Glutamatergic neuron (in vitro differentiated cells): Measurements from ENCODE around the gene GRPEL2. TPM values are rescaled to one million over a fixed set of nuclear protein-coding genes. Genes with fewer than 3 reads are reported as not detected.

Source experiments
- DNase-seq: peaks from one replicate; pipeline ENCODE4 v3.0.0; 2022
- H3K27ac Mint-ChIP-seq: one replicate; pipeline ENCODE4 v1.8.0; 2020; ENCODE audit warnings: mild to moderate bottlenecking, mixed read lengths, inconsistent platforms; ENCODE audit not compliant: unreplicated experiment
- H3K27me3 Mint-ChIP-seq: one replicate; pipeline ENCODE4 v1.8.0; 2020; ENCODE audit warnings: mild to moderate bottlenecking, moderate library complexity, mixed read lengths, inconsistent platforms; ENCODE audit not compliant: unreplicated experiment
- H3K36me3 Mint-ChIP-seq: one replicate; pipeline ENCODE4 v1.8.0; 2020; ENCODE audit warnings: mild to moderate bottlenecking, mixed read lengths, inconsistent platforms; ENCODE audit not compliant: unreplicated experiment
- H3K4me1 Mint-ChIP-seq: one replicate; pipeline ENCODE4 v1.8.0; 2020; ENCODE audit warnings: mild to moderate bottlenecking, low read depth, mixed read lengths, inconsistent platforms; ENCODE audit not compliant: unreplicated experiment
- H3K4me3 Mint-ChIP-seq: one replicate; pipeline ENCODE4 v1.8.0; 2020; ENCODE audit warnings: mild to moderate bottlenecking, mixed read lengths, inconsistent platforms; ENCODE audit not compliant: unreplicated experiment
- H3K9me3 Mint-ChIP-seq: one replicate; pipeline ENCODE4 v1.8.0; 2020; ENCODE audit warnings: mild to moderate bottlenecking, moderate library complexity, mixed read lengths, inconsistent platforms; ENCODE audit not compliant: unreplicated experiment
- total RNA-seq: library from RNA; stranded (reverse); fragmentation: NEBNext Ultra II Directional; extraction: Animal tissue kit (Norgen Biotek cat#: 25700); gene quantifications from one replicate; pipeline ENCODE4 v1.2.1, GENCODE V29; 2021; ENCODE audit not compliant: unreplicated experiment
- TF ChIP-seq, protein P1 (sequence below): fragments of 200-600 bp; sonication (generic); IDR thresholded peaks from one replicate; pipeline ENCODE4 v1.5.0; 2021; ENCODE audit not compliant: partially characterized antibody, unreplicated experiment

GRPEL2 gene
- total RNA-seq, 1 donor from 2014 or later, result 34.7 TPM

DNA sequence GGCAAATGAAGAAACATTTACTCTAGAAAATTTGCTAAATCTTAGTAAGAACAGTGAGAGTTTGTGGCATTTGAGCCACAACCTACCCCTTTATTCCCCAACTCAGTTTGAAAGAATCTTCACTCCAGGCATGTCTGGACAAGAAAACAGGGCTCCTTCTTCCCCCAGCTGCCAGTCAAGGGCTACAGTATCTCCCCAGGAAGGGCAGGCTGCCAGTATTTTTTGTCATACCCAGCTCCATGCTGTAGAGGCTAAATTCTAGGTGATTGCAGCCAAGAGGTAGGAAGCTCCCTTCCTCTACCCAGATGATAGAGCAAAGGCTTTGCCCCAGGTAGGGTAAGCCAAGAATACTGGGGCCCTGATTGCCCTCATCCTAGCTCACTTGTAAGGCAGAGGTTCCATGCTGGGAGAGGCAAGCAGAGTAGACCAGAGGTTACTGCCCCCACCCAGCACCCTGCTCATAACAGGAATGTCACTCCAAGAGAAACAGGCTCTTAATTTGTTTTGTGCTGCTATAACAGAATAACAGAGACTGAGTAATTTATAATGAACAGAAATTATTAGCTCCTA is 20.0 kb upstream of the GRPEL2 start:
- H3K4me1 Mint-ChIP-seq, result peaks cover 9% of the 10 kb centered on the region
- peaks cover 1% of the 10 kb centered on the region for H3K9me3 Mint-ChIP-seq
- H3K4me3 Mint-ChIP-seq, result no peak overlapping the region
- H3K27me3 Mint-ChIP-seq, result no peaks in the 10 kb centered on the region
- H3K36me3 Mint-ChIP-seq, result no peaks in the 10 kb centered on the region
- no peak overlapping the region for H3K27ac Mint-ChIP-seq
- TF ChIP-seq, protein P1, sequence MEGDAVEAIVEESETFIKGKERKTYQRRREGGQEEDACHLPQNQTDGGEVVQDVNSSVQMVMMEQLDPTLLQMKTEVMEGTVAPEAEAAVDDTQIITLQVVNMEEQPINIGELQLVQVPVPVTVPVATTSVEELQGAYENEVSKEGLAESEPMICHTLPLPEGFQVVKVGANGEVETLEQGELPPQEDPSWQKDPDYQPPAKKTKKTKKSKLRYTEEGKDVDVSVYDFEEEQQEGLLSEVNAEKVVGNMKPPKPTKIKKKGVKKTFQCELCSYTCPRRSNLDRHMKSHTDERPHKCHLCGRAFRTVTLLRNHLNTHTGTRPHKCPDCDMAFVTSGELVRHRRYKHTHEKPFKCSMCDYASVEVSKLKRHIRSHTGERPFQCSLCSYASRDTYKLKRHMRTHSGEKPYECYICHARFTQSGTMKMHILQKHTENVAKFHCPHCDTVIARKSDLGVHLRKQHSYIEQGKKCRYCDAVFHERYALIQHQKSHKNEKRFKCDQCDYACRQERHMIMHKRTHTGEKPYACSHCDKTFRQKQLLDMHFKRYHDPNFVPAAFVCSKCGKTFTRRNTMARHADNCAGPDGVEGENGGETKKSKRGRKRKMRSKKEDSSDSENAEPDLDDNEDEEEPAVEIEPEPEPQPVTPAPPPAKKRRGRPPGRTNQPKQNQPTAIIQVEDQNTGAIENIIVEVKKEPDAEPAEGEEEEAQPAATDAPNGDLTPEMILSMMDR, result no peak
- no peak for DNase-seq

DNA sequence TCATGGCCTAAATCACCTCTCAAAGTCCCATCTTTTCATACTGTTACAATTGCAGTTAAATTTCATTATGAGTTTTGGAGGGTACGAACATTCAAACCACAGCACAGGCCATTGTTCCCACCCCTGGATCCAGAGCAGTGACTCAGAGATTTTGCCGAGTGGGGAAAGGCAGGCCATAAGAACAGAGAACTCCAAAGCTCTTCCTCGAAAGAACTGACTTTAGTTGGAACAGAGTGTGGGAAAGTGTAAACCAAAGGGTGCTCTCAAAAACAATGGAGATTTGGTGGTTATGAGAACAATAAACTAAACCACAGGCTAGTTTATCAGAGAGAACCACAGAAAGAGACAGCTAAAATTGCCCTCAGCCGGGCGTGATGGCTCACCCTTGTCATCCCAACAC is 19.4 kb upstream of the GRPEL2 start:
- Mint-ChIP-seq H3K4me1 (peaks cover 6% of the 10 kb centered on the region), H3K9me3 (peaks cover 1% of the 10 kb centered on the region), H3K4me3 (no peak overlapping the region), H3K36me3 (no peaks in the 10 kb centered on the region), H3K27me3 (no peaks in the 10 kb centered on the region), H3K27ac (no peak overlapping the region)
- TF ChIP-seq, protein P1, result no peak
- no peak for DNase-seq

DNA sequence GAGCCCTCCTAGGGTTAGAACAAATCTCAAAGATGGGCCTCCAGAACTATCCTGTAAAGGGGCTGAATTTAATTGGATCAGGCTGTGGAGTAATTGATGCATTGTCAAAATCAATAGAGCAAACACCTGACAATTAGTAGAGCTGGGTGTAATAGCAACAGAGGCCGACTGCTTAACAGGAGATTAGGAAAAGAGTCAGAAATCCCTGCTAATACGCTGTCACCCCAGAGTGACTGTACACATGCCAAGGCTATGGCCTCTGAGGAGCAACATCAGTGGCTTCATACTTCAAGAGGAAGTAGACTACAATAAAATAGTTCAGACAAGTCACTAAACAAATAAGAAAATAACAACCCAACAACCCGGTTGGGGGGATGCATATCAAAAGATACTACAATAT is 18.7 kb upstream of the GRPEL2 start:
- Mint-ChIP-seq H3K9me3 (peaks cover 1% of the 10 kb centered on the region), H3K4me3 (no peak overlapping the region)

DNA sequence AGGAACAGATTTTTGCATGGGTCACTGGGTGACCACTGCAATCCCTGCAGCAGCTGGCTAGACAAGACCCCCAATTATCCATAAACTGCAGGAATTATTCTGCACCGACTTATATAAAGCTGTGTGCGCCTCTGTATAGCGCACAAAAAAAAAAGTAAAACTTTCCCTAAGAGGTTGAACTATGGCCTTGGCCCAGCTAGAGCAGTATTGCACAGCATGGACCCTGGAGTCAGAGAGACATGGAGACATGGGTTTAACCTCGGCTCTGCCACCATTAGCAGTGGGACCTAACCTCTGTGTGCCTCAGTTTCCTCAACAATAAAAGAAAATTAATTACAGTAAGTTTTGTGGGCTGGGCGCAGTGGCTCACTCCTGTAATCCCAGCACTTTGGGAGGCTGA is 17.1 kb upstream of the GRPEL2 start:
- peaks cover 1% of the 10 kb centered on the region for H3K9me3 Mint-ChIP-seq
- no peak overlapping the region for H3K27ac Mint-ChIP-seq
- no peak for DNase-seq
- H3K4me3 Mint-ChIP-seq, result no peak overlapping the region
- no peaks in the 10 kb centered on the region for H3K36me3 Mint-ChIP-seq
- TF ChIP-seq, protein P1, result no peak
- H3K4me1 Mint-ChIP-seq, result peaks cover 3% of the 10 kb centered on the region
- H3K27me3 Mint-ChIP-seq, result no peaks in the 10 kb centered on the region

More for the DNA sequence above, 18.7 kb upstream of the GRPEL2 start:
- H3K36me3 Mint-ChIP-seq, result no peaks in the 10 kb centered on the region
- DNase-seq, result no peak
- H3K4me1 Mint-ChIP-seq, result peaks cover 3% of the 10 kb centered on the region
- TF ChIP-seq, protein P1, result no peak
- no peaks in the 10 kb centered on the region for H3K27me3 Mint-ChIP-seq
- no peak overlapping the region for H3K27ac Mint-ChIP-seq

DNA sequence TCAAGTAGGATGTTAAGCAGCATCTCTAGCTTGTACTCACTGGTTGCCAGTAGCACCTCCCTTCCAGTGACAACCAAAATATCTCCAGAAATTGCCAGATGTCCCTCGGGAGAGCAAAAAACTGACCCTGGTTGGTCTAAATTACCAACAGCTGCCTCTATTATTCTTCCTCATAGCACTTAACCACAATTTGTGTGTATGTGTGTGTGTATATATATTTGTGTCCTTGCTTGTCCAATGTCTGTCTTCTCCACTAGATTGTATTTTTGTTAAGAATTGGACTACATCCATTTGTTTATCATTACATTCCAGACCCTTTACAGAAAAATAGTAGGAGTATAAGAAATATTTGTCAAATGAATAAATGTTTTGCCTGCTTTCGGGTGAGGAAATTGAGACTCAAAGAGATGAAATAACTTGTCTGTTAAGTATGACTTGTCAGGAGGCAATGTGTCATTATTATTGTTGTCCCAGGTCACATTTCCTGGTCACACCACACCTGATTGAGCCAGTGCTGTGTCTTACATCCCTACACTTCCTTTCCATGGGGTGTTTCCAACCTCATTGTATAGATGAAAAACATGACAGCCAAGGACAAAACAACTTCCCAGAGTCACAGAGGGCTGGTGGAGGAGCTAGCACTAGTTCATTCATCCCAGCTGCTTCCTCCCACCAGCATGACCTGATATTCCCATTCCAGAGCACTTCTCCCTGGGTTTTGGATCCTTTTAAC is 11.4 kb upstream of the GRPEL2 start:
- DNase-seq, result no peak
- no peak overlapping the region for H3K4me3 Mint-ChIP-seq
- no peak overlapping the region for H3K27ac Mint-ChIP-seq
- H3K9me3 Mint-ChIP-seq, result peaks cover 4% of the 10 kb centered on the region
- H3K27me3 Mint-ChIP-seq, result peaks cover 3% of the 10 kb centered on the region
- no peaks in the 10 kb centered on the region for H3K36me3 Mint-ChIP-seq
- H3K4me1 Mint-ChIP-seq, result peaks cover 25% of the 10 kb centered on the region
- TF ChIP-seq, protein P1, result no peak
